B cell (primary cell): ENCODE measurements around the gene NME1.

ENCODE experiments used
- EZH2 ChIP-seq: IDR thresholded peaks from 2 replicates; pipeline ENCODE4 v1.6.1; 2012; ENCODE audit warnings: borderline replicate concordance, low read depth, mild to moderate bottlenecking, moderate library complexity, low read length; ENCODE audit not compliant: insufficient read depth, poor library complexity, severe bottlenecking
- TF ChIP-seq, protein P1 (sequence below): fragments of 200-600 bp; IDR thresholded peaks from one replicate; pipeline ENCODE4 v1.8.0; 2022; ENCODE audit warnings: antibody characterized with exemption, mild to moderate bottlenecking

DNA sequence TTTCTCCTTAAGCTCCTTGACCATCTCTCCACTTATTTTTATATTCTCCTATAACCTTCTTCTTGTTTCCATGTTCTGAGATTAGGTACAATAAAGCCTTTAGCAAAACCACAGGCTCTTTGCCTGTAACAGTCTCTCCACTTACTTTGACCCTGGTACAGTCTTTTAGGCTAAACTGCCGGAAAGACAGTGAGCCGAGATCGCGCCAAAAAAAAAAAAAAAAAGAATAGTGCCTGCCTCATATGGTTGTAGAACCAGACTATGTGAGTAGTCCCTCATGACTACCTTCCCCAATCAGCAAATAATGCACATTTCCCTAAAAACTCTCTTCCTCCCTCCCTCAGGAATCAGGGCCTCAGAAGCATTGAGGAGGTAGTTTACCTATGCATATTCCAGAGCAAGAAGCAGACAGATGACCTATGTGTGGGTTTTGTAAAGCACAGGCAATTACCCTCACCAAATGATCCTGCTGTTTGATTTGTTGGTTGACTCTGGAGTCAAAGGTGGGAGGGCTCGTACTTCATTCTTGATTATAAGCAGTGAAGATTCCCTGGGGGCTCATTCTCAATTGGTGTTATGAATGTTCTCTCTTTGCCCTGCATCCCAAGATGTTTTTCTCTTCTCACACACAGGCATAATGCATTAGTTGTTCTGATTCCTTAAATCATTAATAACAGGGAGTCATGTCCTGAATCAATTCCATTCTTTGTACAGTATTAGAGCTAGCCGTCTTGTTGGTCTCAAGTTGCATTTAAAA lies 8.9 kb upstream of the NME1 start:
- TF ChIP-seq, protein P1, sequence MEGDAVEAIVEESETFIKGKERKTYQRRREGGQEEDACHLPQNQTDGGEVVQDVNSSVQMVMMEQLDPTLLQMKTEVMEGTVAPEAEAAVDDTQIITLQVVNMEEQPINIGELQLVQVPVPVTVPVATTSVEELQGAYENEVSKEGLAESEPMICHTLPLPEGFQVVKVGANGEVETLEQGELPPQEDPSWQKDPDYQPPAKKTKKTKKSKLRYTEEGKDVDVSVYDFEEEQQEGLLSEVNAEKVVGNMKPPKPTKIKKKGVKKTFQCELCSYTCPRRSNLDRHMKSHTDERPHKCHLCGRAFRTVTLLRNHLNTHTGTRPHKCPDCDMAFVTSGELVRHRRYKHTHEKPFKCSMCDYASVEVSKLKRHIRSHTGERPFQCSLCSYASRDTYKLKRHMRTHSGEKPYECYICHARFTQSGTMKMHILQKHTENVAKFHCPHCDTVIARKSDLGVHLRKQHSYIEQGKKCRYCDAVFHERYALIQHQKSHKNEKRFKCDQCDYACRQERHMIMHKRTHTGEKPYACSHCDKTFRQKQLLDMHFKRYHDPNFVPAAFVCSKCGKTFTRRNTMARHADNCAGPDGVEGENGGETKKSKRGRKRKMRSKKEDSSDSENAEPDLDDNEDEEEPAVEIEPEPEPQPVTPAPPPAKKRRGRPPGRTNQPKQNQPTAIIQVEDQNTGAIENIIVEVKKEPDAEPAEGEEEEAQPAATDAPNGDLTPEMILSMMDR, result no peak
- TF ChIP-seq EZH2, result no peak
